SH-SY5Y (cell line): Measurements from ENCODE around the gene ETFA.

Experiments
- GATA2 ChIP-seq: IDR thresholded peaks from 2 replicates; pipeline ENCODE4 v1.6.1; 2011; ENCODE audit warnings: mild to moderate bottlenecking, low read depth, low read length
- GATA3 ChIP-seq: IDR thresholded peaks from 2 replicates; pipeline ENCODE4 v1.6.1; 2011; ENCODE audit warnings: low read depth, mild to moderate bottlenecking, low read length, moderate library complexity

DNA sequence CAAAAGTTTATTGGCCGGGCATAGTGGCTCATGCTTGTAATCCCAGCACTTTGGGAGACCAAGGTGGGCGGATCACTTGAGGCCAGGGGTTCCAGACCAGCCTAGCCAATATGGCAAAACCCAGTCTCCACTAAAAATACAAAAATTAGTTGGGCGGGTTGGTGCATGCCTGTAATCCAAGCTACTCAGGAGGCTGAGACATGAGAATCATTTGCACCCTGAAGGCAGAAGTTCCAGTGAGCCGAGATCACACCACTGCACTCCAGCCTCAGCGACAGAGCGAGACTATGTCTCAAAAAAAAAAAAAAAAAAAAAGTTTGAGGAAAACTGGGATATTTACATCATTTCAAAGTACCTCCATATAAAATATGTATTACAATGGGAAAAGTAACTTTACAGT lies 40.4 kb downstream of the ETFA start:
- no peak for TF ChIP-seq GATA2
- no peak for TF ChIP-seq GATA3
